Cardiac atrium fibroblast (primary cell): ENCODE results near the gene DNASE2B. TPM values are rescaled to one million over a fixed set of nuclear protein-coding genes. Genes with fewer than 3 reads are reported as not detected.

Experiments
- total RNA-seq: library from RNA; depleted of rRNA; stranded (reverse); fragments of >200 nt; gene quantifications from 2 replicates; pipeline ENCODE4 v1.2.3, GENCODE V29; 2015

The DNASE2B gene, protein sequence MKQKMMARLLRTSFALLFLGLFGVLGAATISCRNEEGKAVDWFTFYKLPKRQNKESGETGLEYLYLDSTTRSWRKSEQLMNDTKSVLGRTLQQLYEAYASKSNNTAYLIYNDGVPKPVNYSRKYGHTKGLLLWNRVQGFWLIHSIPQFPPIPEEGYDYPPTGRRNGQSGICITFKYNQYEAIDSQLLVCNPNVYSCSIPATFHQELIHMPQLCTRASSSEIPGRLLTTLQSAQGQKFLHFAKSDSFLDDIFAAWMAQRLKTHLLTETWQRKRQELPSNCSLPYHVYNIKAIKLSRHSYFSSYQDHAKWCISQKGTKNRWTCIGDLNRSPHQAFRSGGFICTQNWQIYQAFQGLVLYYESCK
- total RNA-seq, result not detected in 2 replicates

DNA sequence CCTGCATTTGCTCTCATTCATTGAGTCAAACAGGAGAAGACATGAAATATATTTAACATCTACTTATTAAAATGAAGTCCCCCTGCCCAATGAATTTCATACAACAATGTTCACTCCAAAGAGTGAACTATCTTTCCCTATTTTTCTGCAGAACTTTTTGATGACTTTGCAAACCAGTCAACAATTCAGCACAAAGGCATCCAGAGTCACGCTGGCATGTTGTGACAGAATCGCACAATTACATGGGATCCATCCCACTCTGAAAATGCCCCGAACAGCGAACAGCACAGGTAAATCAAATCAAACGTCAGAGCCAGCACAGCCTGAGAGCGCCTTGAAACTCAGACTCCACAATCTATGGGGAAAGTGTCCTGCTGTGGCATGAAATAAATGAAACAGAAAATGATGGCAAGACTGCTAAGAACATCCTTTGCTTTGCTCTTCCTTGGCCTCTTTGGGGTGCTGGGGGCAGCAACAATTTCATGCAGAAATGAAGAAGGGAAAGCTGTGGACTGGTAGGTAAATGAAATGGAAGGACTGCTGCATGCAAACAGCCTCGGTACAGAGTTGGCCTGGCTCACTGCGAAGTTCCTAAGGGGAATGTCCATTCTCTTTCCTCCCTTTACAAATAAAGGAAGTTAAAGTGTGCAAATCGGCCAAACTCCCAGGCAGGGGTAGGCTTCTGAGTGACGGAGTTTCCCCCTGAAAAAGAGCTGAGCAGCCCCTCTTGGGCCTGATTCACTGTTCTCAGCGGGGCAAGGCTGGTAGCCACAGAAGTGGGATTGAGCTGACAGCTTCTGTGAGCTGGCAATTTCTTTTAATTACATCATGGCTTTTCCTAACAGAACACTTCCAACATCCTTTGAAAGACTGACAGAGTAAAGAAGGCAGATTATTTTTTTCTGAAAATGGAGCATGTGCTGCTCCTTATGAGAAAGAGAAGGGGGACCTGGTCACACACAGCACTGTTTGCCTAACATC, at the start of gene DNASE2B:
Gene DNASE2B (plus strand): TSS at position 310 of the 981 bp plus-strand sequence. CDS start 81 bp downstream, at position 391.

Other genes with a start within 250 kb of the DNASE2B start
- gene SAMD13, start 96.8 kb upstream of the DNASE2B start, total RNA-seq, result 0.32 and 0.54 TPM in 2 replicates
- gene RPF1, start 80.8 kb downstream of the DNASE2B start, total RNA-seq, result 14.6 and 18.3 TPM in 2 replicates
- not detected in 2 replicates for gene SPATA1, start 107.9 kb downstream of the DNASE2B start, total RNA-seq
- 36.8 and 80.7 TPM in 2 replicates for gene GNG5, start 108.1 kb downstream of the DNASE2B start, total RNA-seq
- gene CTBS, start 176.0 kb downstream of the DNASE2B start, total RNA-seq, result 10.7 and 15.2 TPM in 2 replicates